Stomach (tissue), 9 donors: ENCODE measurements around the gene INSYN2B. TPM values are rescaled to one million over a fixed set of nuclear protein-coding genes. Genes with fewer than 3 reads are reported as not detected.

ENCODE experiments used
- DNase-seq, 2 donors: peaks; one replicate each; pipeline versions ENCODE4 v3.0.0 to v3.0.0-alpha.2; 2013 to 2019
- H3K27ac ChIP-seq, 5 donors: fragments of 200-600 bp in 4 of 5; sonication (generic) in 4 of 5; one replicate each; pipeline ENCODE4 v1.5.1; 2013 to 2019; ENCODE audit warnings: mild to moderate bottlenecking in 1 of 5, moderate library complexity in 1 of 5
- H3K27me3 ChIP-seq, 3 donors: fragments of 200-600 bp; sonication (generic); one replicate each; pipeline ENCODE4 v1.5.1; 2017 to 2019; ENCODE audit warnings: mixed run types in 1 of 3
- H3K36me3 ChIP-seq, 4 donors: fragments of 200-600 bp; sonication (generic); 1 replicate in 3 of 4; 2 replicates in 1 of 4; pipeline ENCODE4 v1.5.1; 2016 to 2019
- H3K4me1 ChIP-seq, 4 donors: fragments of 200-600 bp; sonication (generic); one replicate each; pipeline ENCODE4 v1.5.1; 2016 to 2019
- H3K4me3 ChIP-seq, 4 donors: fragments of 200-600 bp; sonication (generic) in 3 of 4; one replicate each; pipeline ENCODE4 v1.5.1; 2016 to 2019; ENCODE audit warnings: mild to moderate bottlenecking in 1 of 4
- H3K9me3 ChIP-seq, 4 donors: fragments of 200-600 bp; sonication (generic); one replicate each; pipeline ENCODE4 v1.5.1; 2016 to 2019
- EP300 ChIP-seq: sonication (generic); formaldehyde crosslinking; IDR thresholded peaks from one replicate; pipeline ENCODE4 v1.6.1; 2017; ENCODE audit warnings: antibody characterized with exemption
- POLR2A ChIP-seq, 4 donors: fragments of 450-650 bp; IDR thresholded peaks; one replicate each; pipeline ENCODE4 v1.6.1; 2016; ENCODE audit warnings: antibody characterized with exemption in 4 of 4, control low read depth in 2 of 4, mild to moderate bottlenecking in 1 of 4, moderate library complexity in 1 of 4
- POLR2AphosphoS5 ChIP-seq, 3 donors: sonication (generic); formaldehyde crosslinking; IDR thresholded peaks; one replicate each; pipeline ENCODE4 v1.6.1; 2016; ENCODE audit warnings: antibody characterized with exemption in 3 of 3
- WGBS, 5 donors: extraction: QIAGEN DNeasy Blood & Tissue Kit in 3 of 5; methylation state at CpG; one replicate each; pipeline versions ENCODE4 v1.1.5 to v1.1.7; 2013 to 2018; 5-methylcytosine and 5-hydroxymethylcytosine counted together
- intact Hi-C: fragments of 100-400 bp; cut with DNase I; formaldehyde crosslinking; loops from one replicate; pipeline ENCODE4 v1.15.1; 2023; ENCODE audit warnings: low total_unique reads
- polyA plus RNA-seq, 3 donors: library from polyadenylated mRNA; stranded (reverse); fragments of 200-250 nt; gene quantifications; one replicate each; pipeline ENCODE4 v1.2.3, GENCODE V29; 2013
- total RNA-seq, 5 donors: library from RNA; depleted of rRNA; stranded (reverse); fragments of >200 nt; gene quantifications; one replicate each; pipeline versions ENCODE4 v1.1.0 to v1.2.3, GENCODE V29; 2014 to 2016
- TF ChIP-seq, protein P1 (sequence below), 7 experiments: fragments of 450-650 bp in 4 of 7; fragments of 200-600 bp in 3 of 7; sonication (generic) in 3 of 7; IDR thresholded peaks; one replicate each; pipeline ENCODE4 v1.5.1; 2016 to 2019; ENCODE audit warnings: antibody characterized with exemption in 7 of 7, control low read depth in 2 of 7, mild to moderate bottlenecking in 1 of 7
- donor health status: healthy with polysubstance abuse.
- donor health status: Bipolar disorder and iron deficiency.
- donor health status: healthy.

INSYN2B gene
- total and polyA plus RNA-seq, 8 donors, result 0.18 to 0.19 TPM; not detected in 6

DNA sequence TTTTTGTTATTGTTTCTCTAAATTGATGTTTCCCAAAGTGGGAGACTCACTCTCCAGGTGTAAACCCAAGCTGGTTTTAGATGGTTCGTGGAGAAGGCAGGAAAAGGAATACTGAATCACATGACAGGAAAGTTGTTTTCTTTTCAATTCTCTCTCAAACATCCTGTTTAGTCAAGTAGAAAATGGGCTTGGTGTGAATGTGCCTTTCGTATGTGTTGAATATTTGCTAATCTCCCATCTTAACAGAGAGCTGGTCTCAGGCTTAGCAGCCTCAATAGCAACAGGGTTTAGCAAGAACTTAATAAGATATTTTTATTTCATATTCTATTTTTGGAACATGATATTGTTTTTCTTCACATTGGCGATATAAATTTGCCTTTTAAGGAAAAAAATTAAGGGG is 119.7 kb downstream of the INSYN2B start:
- TF ChIP-seq POLR2AphosphoS5 (IDR thresholded peaks at IDR 0.05), result no peak
- no peak for TF ChIP-seq EP300
- no peak for TF ChIP-seq POLR2A (IDR thresholded peaks at IDR 0.05)
- TF ChIP-seq, protein P1, sequence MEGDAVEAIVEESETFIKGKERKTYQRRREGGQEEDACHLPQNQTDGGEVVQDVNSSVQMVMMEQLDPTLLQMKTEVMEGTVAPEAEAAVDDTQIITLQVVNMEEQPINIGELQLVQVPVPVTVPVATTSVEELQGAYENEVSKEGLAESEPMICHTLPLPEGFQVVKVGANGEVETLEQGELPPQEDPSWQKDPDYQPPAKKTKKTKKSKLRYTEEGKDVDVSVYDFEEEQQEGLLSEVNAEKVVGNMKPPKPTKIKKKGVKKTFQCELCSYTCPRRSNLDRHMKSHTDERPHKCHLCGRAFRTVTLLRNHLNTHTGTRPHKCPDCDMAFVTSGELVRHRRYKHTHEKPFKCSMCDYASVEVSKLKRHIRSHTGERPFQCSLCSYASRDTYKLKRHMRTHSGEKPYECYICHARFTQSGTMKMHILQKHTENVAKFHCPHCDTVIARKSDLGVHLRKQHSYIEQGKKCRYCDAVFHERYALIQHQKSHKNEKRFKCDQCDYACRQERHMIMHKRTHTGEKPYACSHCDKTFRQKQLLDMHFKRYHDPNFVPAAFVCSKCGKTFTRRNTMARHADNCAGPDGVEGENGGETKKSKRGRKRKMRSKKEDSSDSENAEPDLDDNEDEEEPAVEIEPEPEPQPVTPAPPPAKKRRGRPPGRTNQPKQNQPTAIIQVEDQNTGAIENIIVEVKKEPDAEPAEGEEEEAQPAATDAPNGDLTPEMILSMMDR (IDR thresholded peaks at IDR 0.05), result no peak
- intact Hi-C loops, result no loop called here
- Histone ChIP-seq H3K27me3 (no peaks in the 10 kb centered on the region), H3K4me1 (no peaks in the 10 kb centered on the region), H3K27ac (no peak overlapping the region), H3K36me3 (no peaks in the 10 kb centered on the region), H3K9me3 (no peaks in the 10 kb centered on the region), H3K4me3 (no peak overlapping the region)
- DNase-seq, result no peak
- 50 to 54% (median 51%) methylated on average over 3 of the region's 3 CpGs for WGBS, 5 donors

GRCh38 chr5:169856571-169856970 is 123.7 kb downstream of the INSYN2B start:
- no peak for TF ChIP-seq POLR2AphosphoS5 (IDR thresholded peaks at IDR 0.05)
- no peak for TF ChIP-seq POLR2A (IDR thresholded peaks at IDR 0.05)
- TF ChIP-seq, protein P1 (IDR thresholded peaks at IDR 0.05), result no peak
- no peak for TF ChIP-seq EP300
- Histone ChIP-seq H3K9me3 (peaks cover 0 to 11% (median 3%) of the 10 kb centered on the region in 4 donors), H3K27ac (no peak overlapping the region), H3K27me3 (no peaks in the 10 kb centered on the region), H3K4me3 (no peak overlapping the region), H3K36me3 (no peaks in the 10 kb centered on the region), H3K4me1 (no peaks in the 10 kb centered on the region)
- intact Hi-C loops, result no loop called here
- WGBS, 5 donors, result 73 to 84% (median 80%) methylated on average over 2 of the region's 2 CpGs
- no peak for DNase-seq

GRCh38 chr5:169851321-169851850 is 128.9 kb downstream of the INSYN2B start:
- Histone ChIP-seq H3K36me3 (peaks cover 0 to 4% (median 0%) of the 10 kb centered on the region in 4 donors), H3K27me3 (no peaks in the 10 kb centered on the region), H3K4me1 (no peaks in the 10 kb centered on the region), H3K9me3 (peaks cover 0 to 31% (median 21%) of the 10 kb centered on the region in 4 donors), H3K4me3 (no peak overlapping the region), H3K27ac (no peak overlapping the region)
- TF ChIP-seq POLR2AphosphoS5 (IDR thresholded peaks at IDR 0.05) (no peak), EP300 (no peak), POLR2A (IDR thresholded peaks at IDR 0.05) (no peak)
- TF ChIP-seq, protein P1 (IDR thresholded peaks at IDR 0.05), result no peak
- WGBS, 5 donors, result 10 to 94% (median 47%) methylated on average over 1 of the region's 1 CpG
- DNase-seq, result no peak
- intact Hi-C loops, result no loop called here

GRCh38 chr5:169850409-169850808 is 129.9 kb downstream of the INSYN2B start:
- no peak for DNase-seq
- no peaks in the 10 kb centered on the region for H3K4me1 ChIP-seq
- H3K27me3 ChIP-seq, result no peaks in the 10 kb centered on the region
- 87 to 98% (median 91%) methylated on average over 2 of the region's 2 CpGs for whole genome bisulfite sequencing, 5 donors
- no peak overlapping the region for H3K4me3 ChIP-seq
- intact Hi-C loops, result no loop called here
- no peak overlapping the region for H3K27ac ChIP-seq
- H3K9me3 ChIP-seq, result peaks cover 0 to 31% (median 21%) of the 10 kb centered on the region in 4 donors
- TF ChIP-seq, protein P1 (IDR thresholded peaks at IDR 0.05), result no peak
- TF ChIP-seq POLR2AphosphoS5 (IDR thresholded peaks at IDR 0.05) (no peak), POLR2A (IDR thresholded peaks at IDR 0.05) (no peak), EP300 (no peak)
- H3K36me3 ChIP-seq, result peaks cover 0 to 4% (median 0%) of the 10 kb centered on the region in 4 donors
